GM19043 (cell line): ENCODE results near the gene GRIK4.

Experiments
- ATAC-seq: cut with Tn5 transposase; IDR thresholded peaks from one replicate; pipeline ENCODE4 v1.9.1; 2021; ENCODE audit warnings: low read depth; ENCODE audit not compliant: unreplicated experiment

Gene GRIK4

GRCh38 chr11:120793806-120794479 lies 282.4 kb downstream of the GRIK4 start:
- no peak for ATAC-seq

DNA sequence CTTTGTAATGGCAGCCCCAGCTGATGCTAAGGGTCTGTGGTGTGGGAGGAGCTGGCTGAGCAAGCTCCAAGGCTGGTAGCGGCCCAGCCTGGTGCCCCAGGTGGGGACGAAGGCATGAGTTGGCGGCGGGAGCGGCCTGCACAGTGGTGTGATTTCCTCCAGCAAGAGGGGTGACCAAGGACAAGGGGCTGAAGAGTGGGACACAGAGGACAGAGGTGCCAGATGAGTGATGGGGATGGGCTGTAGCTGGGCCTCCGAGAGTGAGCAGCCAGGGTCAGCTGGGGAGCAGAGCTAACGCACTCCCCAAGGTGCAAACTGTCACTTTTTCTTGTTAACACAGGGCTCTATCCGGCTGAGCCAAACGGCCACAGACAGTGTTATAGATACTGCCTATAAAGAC lies 283.2 kb downstream of the GRIK4 start:
- ATAC-seq, result no peak

GRCh38 chr11:120795185-120795584 lies 283.6 kb downstream of the GRIK4 start:
- ATAC-seq, result no peak

DNA sequence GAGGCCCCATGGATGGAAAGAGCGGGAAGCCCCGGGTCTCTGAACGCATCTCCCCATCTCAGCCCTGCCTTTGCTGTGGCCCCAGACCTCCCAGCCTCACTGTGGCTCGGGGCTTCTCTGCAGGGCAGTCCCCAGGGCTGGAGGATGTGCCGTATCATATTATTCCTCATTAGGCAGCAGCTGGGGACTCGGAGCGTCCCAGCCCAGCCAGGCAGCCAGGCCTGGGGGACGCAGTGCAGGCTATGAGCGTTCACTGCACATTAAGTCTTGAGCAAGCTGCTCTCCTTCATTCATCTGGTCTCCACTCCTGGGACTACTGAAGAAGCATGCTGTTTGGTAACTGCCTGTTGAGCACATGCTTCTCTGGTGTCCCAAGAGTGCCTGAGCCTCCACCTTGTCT lies 285.6 kb downstream of the GRIK4 start:
- no peak for ATAC-seq

- no peak for ATAC-seq
Measured at GRCh38 chr11:120798854-120799253, 287.3 kb downstream of the GRIK4 start.

- no peak for ATAC-seq
Measured at GRCh38 chr11:120800206-120800605, 288.7 kb downstream of the GRIK4 start.

DNA sequence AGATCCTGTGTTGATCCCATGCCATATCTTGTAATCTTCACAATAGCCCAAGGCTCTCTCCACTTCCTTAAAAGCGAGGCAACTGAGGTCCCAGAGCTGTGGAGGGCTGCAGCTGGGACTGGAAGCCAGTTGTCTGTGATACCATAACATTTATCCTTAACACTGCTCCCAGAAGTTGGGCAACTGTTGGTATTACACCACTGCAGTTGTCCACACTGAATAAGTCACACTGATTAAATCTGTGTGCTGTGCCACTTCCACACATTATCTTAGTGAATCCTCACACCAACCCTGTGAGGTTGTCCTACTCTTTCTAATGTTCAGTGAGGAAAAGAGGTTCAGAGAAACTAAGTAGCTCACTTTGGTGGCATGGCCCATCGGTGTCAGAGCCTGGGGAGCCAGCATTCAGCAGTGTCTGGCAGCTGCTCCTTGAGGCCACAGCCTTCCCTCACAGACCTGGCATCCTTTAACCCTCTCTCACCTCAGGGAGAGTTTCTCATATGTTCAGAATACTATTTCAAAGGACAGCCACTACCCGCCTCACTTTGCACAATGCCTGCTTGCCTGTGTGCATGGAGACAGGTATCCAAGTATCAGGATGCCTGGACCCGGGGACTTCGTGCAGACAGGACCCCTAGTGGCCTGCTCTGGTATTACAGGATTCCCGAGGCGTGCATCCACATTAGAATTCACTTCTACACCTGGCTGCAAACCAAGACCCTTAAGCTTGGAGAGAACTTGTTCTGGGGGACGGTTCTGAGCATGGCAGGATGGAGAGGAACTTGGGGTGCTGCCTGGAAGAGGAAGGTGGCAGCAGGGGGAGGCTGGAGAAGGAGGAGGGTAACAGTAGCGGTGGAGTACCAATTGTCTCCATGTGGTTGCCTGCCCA lies 290.5 kb downstream of the GRIK4 start:
- ATAC-seq, result no peak

DNA sequence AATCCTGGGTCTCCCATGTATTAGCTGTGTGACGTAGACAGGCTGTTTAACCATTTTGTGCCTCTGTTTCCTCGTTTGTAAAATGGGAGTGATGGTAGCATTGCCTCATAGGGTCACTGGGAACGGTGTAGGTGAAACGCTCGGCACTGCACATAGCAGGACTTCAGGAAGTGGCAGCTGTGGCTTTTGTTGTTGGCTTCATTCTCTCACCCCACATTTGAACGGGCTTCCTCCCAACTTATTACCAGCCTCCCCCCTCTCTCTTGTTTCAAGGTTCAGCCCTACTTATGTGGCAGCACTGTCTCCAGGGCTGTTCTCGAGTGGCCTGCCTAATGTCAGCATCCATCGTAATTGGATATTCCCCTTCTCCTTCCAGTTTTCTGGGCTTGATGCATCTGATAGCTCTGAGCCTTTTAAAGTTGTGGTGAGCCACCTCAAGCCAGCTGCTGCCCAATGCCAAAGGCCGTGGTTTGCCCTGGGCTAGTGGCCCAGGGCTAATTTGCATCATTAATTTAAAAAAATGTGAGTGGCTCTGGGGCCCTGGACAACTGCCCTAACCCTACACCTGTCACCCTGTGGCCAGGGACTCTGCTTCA lies 294.5 kb downstream of the GRIK4 start:
- ATAC-seq, result no peak

DNA sequence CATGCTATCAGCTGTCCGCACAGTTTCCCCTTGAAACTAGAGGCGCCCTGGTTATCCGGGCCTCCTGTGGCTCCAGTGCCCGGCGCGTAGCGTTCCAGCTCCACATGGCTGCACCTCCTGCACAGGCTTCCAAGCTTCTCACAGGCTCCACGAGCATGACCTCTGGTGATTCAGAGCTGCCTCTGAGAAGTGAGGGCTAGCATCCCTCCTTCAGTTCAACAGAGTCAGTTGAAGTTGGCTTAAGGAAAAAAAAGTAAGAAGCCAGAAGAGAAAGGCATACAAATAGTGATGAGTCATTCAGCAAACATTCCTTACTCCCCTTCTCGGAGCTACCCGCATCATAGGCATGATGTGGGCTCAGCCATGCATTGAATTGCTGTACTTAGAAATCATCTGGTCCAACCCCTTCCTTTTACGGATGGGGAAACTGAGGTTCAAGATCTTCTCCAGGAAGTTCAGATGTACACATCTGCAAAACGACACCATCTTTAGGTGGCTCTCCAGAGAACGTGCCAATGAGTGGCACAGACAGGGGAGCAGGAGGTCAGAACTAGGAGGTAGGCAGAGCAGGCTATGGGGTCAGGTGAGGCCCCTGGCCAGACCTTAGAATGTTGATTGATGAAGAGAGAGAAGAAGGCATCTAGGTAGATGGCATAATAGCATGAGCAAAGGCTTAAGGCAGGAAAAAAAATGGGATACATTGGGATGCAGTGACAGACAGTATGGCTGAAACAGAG lies 296.0 kb downstream of the GRIK4 start:
- ATAC-seq, result no peak

DNA sequence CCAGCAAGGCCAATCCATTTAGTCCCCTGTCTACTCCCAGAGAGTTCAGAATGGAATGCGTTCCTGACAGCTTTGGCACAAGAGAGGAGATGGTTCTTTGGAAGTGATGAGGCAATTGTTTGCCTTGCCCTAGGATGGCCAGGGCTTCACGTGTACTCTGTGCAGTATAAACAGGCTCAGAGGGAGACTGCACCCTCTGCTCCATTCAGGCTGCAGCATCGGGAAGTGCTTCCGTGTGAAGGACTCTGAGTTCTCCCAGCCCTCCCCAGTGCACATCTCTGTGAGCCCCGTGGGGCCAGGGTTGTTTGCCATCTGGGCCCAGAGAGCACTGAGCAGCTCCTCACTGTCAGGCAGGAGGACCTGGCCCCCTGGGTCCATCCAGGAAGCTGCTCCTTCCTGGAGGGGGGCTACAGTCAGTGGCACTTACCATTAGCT lies 297.1 kb downstream of the GRIK4 start:
- no peak for ATAC-seq

- no peak for ATAC-seq
Measured at GRCh38 chr11:120810251-120810650, 298.7 kb downstream of the GRIK4 start.

DNA sequence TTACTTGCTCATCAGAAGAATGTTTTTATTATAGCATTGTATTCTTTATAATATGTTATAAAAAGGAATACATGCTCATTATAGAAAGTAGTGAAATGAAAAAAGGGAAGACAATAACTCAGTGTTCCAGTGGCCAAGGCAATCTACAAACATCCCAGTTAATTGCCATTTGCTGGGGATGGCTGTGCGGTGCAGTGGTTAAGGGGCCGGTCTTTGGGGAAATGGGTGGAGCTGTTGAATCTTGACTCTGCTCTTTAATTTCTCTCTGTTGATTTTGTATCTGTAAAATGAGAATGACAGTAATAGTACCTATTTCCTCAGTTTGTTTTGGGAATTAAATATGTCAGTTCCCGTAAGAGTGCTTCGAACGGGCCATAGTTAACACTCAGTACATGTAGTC lies 299.7 kb downstream of the GRIK4 start:
- ATAC-seq, result no peak

DNA sequence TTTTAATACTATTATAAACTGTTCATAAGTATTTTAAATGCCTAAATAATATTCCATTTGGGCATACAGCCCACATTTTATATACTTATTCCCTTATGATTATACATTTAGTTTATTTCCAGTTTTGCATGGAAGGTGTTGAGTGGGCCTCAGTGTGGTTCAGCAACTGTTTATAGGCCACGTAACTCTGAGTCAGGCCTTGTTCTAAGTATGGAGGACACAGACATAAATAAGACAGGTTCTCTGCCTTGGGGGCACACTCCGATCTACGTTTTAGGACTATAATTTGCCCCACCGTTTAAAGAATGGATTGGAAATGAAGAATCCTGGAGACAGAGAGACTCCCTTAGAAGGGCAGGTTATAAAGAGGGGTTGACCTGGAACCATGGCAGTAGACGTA lies 300.2 kb downstream of the GRIK4 start:
- ATAC-seq, result no peak

DNA sequence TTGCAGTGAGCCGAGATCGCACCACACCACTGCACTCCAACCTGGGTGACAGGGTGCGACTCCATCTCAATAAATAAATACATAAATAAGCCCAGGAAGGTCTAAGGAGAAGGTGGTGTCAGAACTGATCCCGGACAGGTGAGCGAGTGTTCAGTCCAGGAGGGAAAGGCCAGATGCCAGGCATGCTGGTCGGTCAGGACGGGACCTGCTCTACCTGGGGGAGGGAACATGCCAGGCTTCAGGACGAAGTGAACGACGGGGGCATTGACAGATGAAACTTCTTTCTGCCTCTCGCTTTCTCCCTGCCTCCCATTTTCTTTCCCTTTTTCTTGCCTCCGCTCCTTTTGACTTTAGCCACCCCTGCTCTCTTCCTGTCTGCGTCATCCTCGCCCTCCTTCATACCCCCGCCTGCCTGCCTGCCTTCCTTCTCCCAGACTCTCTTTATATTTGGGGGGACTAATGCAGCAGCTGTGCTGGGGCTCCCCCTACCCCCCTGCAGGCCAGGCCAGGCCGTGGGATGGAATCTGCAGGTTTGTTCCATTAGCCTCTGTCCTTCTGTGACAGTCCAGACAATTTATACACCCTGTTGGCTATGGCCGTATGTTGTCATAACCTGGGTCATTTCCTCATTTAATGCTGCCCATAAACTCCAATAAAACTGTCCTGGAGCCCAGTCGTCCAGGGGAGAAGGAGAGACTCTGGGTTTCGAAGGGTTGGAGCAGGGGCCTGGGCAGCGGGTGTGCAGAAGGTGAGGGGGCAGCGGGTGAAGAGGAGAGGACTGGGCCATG lies 303.2 kb downstream of the GRIK4 start:
- no peak for ATAC-seq

DNA sequence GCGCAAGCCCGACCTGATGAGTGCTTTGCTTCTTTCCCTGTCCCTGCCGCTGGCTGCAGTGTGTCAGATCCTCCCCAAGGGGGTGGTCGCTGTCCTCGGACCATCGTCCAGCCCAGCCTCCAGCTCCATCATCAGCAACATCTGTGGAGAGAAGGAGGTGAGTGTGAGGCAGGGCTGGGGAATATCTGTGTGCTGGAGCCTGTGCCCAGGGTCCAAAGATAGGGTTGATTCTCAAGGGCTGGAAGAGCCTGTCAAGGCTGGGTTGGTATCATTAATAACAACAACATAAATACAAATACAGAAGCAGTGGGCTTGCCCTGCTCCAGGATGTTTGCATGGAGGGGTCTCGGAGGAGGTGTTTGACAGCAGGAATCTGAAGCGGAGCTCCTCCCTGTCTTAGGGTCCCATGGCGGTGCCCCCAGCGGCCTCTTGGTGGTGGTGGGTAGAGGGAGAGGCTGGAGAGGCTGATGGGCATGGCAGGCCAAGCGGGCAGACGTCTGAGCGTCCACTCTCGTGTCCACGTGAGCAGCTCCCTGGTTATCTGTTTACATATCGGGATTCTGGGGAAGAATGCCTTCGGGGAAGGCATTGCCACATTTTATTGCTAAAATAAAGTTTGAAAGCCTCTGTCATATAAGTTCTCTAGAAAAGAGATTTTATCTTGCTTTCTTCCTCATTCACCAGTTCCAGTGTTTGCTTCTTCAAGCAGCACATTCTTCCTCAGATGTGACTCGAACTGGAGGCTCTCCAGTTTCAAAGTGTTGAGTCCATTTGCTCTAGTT lies 304.0 kb downstream of the GRIK4 start:
- ATAC-seq, result no peak

GRCh38 chr11:120816176-120816575 lies 304.6 kb downstream of the GRIK4 start:
- no peak for ATAC-seq

DNA sequence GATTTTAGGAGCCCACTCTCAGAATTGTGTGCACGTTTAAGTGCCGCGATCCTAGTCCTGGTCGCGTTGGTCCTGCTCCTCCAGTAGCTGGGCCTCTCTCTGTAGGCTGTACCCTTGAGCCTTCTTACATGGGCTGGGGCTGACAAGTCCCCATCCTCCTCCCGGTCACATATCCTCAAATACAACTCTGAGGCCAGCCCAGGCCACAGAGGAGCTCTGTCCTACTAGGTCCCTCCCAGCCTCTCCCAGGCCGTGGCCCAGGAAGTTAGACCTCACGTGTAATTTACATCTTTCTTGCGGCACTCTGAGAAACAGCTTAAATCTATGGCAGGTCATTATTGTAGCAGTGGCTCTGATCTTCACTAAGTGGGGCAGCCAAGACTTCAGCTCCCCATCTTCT lies 305.2 kb downstream of the GRIK4 start:
- no peak for ATAC-seq

DNA sequence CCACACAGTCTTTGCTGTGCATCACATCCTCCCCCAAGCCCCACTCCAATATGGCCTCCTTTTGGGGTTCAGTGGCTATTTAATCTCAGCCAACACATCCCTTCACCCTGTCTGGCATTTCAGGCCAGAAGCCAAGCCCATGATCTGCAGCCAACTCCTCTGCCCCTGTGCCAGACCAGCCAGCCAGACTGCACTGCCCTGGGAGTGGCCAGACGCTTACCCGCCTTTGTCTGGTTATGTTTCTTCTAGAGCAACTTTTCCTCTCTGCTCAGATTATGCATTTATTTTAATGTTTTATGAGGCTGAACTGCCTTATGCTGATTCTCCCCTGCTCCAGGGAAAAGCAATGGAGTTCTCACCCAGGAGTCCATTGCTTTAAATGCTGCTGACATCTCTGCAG lies 305.6 kb downstream of the GRIK4 start:
- no peak for ATAC-seq

- ATAC-seq, result no peak
Measured at GRCh38 chr11:120818097-120818496, 306.5 kb downstream of the GRIK4 start.
